NCI-H2196 (cell line): ENCODE results near the gene DHRS2.
"Not testable (repeated sequence)": the region's sequence is repeated elsewhere in the genome, so short reads cannot be mapped to it uniquely, and the experiment has no call there.

Source experiments
- DNase-seq: peaks from one replicate; lab custom pipeline; 2025; ENCODE audit not compliant: unreplicated experiment; lab: John Stamatoyannopoulos, UW

DHRS2 gene

GRCh38 chr14:23632461-23633159, 3.6 kb upstream of the DHRS2 start:
- no peak for DNase-seq

GRCh38 chr14:23633160-23633701, 2.9 kb upstream of the DHRS2 start:
- DNase-seq, result no peak

GRCh38 chr14:23634698-23635412, 1.3 kb upstream of the DHRS2 start:
- DNase-seq, result not testable (repeated sequence)

GRCh38 chr14:23637312-23637654, 1.1 kb downstream of the DHRS2 start:
- DNase-seq, result not testable (repeated sequence)

- not testable (repeated sequence) for DNase-seq
These were observed 1.7 kb downstream of the DHRS2 start for GRCh38 chr14:23637655-23638413.

GRCh38 chr14:23638414-23639047, 2.4 kb downstream of the DHRS2 start:
- no peak for DNase-seq

GRCh38 chr14:23639048-23639890, 3.1 kb downstream of the DHRS2 start:
- no peak for DNase-seq

GRCh38 chr14:23639891-23640523, 3.8 kb downstream of the DHRS2 start:
- DNase-seq, result no peak

- DNase-seq, result peak; percentile 77
These were observed 4.5 kb downstream of the DHRS2 start for GRCh38 chr14:23640524-23641141.

GRCh38 chr14:23641180-23641914, 5.2 kb downstream of the DHRS2 start:
- DNase-seq, result no peak

GRCh38 chr14:23641915-23642588, 5.9 kb downstream of the DHRS2 start:
- no peak for DNase-seq

- DNase-seq, result no peak
These were observed 7.5 kb downstream of the DHRS2 start for GRCh38 chr14:23643533-23644194.

- DNase-seq, result no peak
These were observed 8.2 kb downstream of the DHRS2 start for GRCh38 chr14:23644195-23644918.

- no peak for DNase-seq
These were observed 8.8 kb downstream of the DHRS2 start for GRCh38 chr14:23644919-23645336.

GRCh38 chr14:23645504-23645811, 9.3 kb downstream of the DHRS2 start:
- DNase-seq, result no peak

- DNase-seq, result no peak
These were observed 9.9 kb downstream of the DHRS2 start for GRCh38 chr14:23645812-23646647.
